Measurements from ENCODE around the gene RANBP3. TPM values are rescaled to one million over a fixed set of nuclear protein-coding genes. Genes with fewer than 3 reads are reported as not detected.

RANBP3 gene
- total and polyA plus RNA-seq, 2 experiments from 2014 or later = 40.2 to 98.3 TPM

GRCh38 chr19:5949792-5950305 is 28.1 kb downstream of the RANBP3 start:
- peaks cover 83% of the 10 kb centered on the region for H3K4me1 Mint-ChIP-seq
- peak overlapping the region; percentile 31; the same call in 1 of the 2 replicates for H3K27ac Mint-ChIP-seq
- H3K4me3 ChIP-seq = no peak overlapping the region
- H3K36me3 ChIP-seq (ENCODE audit: insufficient read depth) = peaks cover 6% of the 10 kb centered on the region
- ATAC-seq = no peak
- peak overlapping the region; percentile 36 for H3K4me2 ChIP-seq
- H2AFZ ChIP-seq = no peak overlapping the region
- TF ChIP-seq CTCF (conservative IDR thresholded peaks at IDR 0.05; ENCODE audit: low read depth in 2 of 2) = no peak
- no peak for TF ChIP-seq CREB1 (CRISPR knock-in tag; IDR thresholded peaks at IDR 0.05; ENCODE audit: low read depth)
- TF ChIP-seq JUNB (IDR thresholded peaks at IDR 0.05; ENCODE audit: unreplicated experiment) = no peak
- TF ChIP-seq POLR2AphosphoS5 (IDR thresholded peaks at IDR 0.05; ENCODE audit: low read depth) = no peak
- no peak for TF ChIP-seq EZH2phosphoT487 (IDR thresholded peaks at IDR 0.05; ENCODE audit: unreplicated experiment)
- TF ChIP-seq STAT1 (IDR thresholded peaks at IDR 0.05; ENCODE audit: unreplicated experiment) = no peak
- TF ChIP-seq NANOG (IDR thresholded peaks at IDR 0.05; ENCODE audit: borderline replicate concordance) = no peak
- no peak for TF ChIP-seq ZNF331 (CRISPR knock-in tag; IDR thresholded peaks at IDR 0.05; ENCODE audit: low read depth)
- TF ChIP-seq EZH2 (IDR thresholded peaks at IDR 0.05; ENCODE audit: low read depth, unreplicated experiment) = no peak
- no peak for TF ChIP-seq ZNF114 (CRISPR knock-in tag; IDR thresholded peaks at IDR 0.05)
- TF ChIP-seq ZNF462 (CRISPR knock-in tag; IDR thresholded peaks at IDR 0.05) = no peak
- no peak for TF ChIP-seq ETS1 (IDR thresholded peaks at IDR 0.05)
- no peak for TF ChIP-seq REST (IDR thresholded peaks at IDR 0.05; ENCODE audit: unreplicated experiment)
- H3K4me3 Mint-ChIP-seq = peak overlapping the region; percentile 15; the same call in 1 of the 3 replicates
- H3K79me2 ChIP-seq (replicated peaks; ENCODE audit: insufficient read depth) = peaks cover 97% of the 10 kb centered on the region
- peaks cover 34% of the 10 kb centered on the region for H3K36me3 Mint-ChIP-seq (ENCODE audit: low read depth)
- peaks cover 27% of the 10 kb centered on the region for H3K27me3 Mint-ChIP-seq (ENCODE audit: insufficient read depth, low read depth, poor library complexity)
- no peak for DNase-seq (ENCODE audit: low spot score)
- H3K27me3 ChIP-seq (ENCODE audit: insufficient read depth) = no peaks in the 10 kb centered on the region
- H3K9me3 Mint-ChIP-seq = no peaks in the 10 kb centered on the region
- H3K27ac ChIP-seq (ENCODE audit: low read depth) = peak overlapping the region; percentile 39; the same call in 1 of the 2 replicates
- H4K20me1 ChIP-seq (replicated peaks; ENCODE audit: insufficient read depth) = peaks cover 58% of the 10 kb centered on the region
- H3K4me1 ChIP-seq (ENCODE audit: insufficient read depth) = peaks cover 65% of the 10 kb centered on the region
- H3F3A ChIP-seq (replicated peaks; ENCODE audit: low read depth) = 0 out of 2 replicates have a peak, but pooled peaks cover 9% of the 10 kb centered on the region
- no peaks in the 10 kb centered on the region for H3K9me2 ChIP-seq (ENCODE audit: insufficient read depth)
